NCI-H146 (cell line): ENCODE results near the gene NT5DC1.
A peak's percentile ranks its signal among the peaks of the same experiment; 100 is the strongest.

Experiments
- DNase-seq: peaks from one replicate; lab custom pipeline; 2025; lab: John Stamatoyannopoulos, UW

Gene NT5DC1

GRCh38 chr6:116246089-116246488 lies 145.4 kb downstream of the NT5DC1 start:
- DNase-seq: no peak

GRCh38 chr6:116247285-116247684 lies 146.6 kb downstream of the NT5DC1 start:
- no peak for DNase-seq

- no peak for DNase-seq
These were observed 147.9 kb downstream of the NT5DC1 start for GRCh38 chr6:116248577-116248976.

- DNase-seq: no peak
These were observed 151.1 kb downstream of the NT5DC1 start for GRCh38 chr6:116251568-116252384.

- no peak for DNase-seq
These were observed 152.5 kb downstream of the NT5DC1 start for GRCh38 chr6:116253188-116253504.

- peak; percentile 97 for DNase-seq
These were observed 153.0 kb downstream of the NT5DC1 start, which contains the start of gene TSPYL4 for GRCh38 chr6:116253505-116254296. Gene TSPYL4, minus strand, starts transcription at chr6:116254075. Its CDS starts 67 bp downstream, at chr6:116254008.

GRCh38 chr6:116254297-116255056 lies 153.8 kb downstream of the NT5DC1 start:
- no peak for DNase-seq

- peak; percentile 51 for DNase-seq
These were observed 154.7 kb downstream of the NT5DC1 start for GRCh38 chr6:116255246-116255800.

- no peak for DNase-seq
These were observed 156.0 kb downstream of the NT5DC1 start for GRCh38 chr6:116256694-116257093.

GRCh38 chr6:116258520-116258919 lies 157.9 kb downstream of the NT5DC1 start:
- no peak for DNase-seq

- DNase-seq: no peak
These were observed 162.7 kb downstream of the NT5DC1 start for GRCh38 chr6:116263353-116263752.

- DNase-seq: no peak
These were observed 164.6 kb downstream of the NT5DC1 start for GRCh38 chr6:116265041-116265829.

GRCh38 chr6:116266803-116267202 lies 166.2 kb downstream of the NT5DC1 start:
- DNase-seq: no peak

GRCh38 chr6:116267836-116268588 lies 167.4 kb downstream of the NT5DC1 start:
- no peak for DNase-seq

- peak; percentile 72 for DNase-seq
These were observed 168.1 kb downstream of the NT5DC1 start for GRCh38 chr6:116268589-116269293.

GRCh38 chr6:116271149-116271708 lies 170.6 kb downstream of the NT5DC1 start:
- DNase-seq: no peak

GRCh38 chr6:116277124-116277523 lies 176.5 kb downstream of the NT5DC1 start:
- DNase-seq: no peak

GRCh38 chr6:116278481-116278829 lies 177.8 kb downstream of the NT5DC1 start:
- DNase-seq: no peak

GRCh38 chr6:116278854-116279231 lies 178.2 kb downstream of the NT5DC1 start:
- peak; percentile 54 for DNase-seq
